Measurements from ENCODE around the gene RBMXL3.

GRCh38 chrX:115173181-115173580 lies 16.0 kb upstream of the RBMXL3 start:
- TF ChIP-seq CTCF (conservative IDR thresholded peaks at IDR 0.05; ENCODE audit: low read depth, low read length) = no peak
- no peak for TF ChIP-seq EZH2 (IDR thresholded peaks at IDR 0.05; ENCODE audit: low read length, unreplicated experiment)
